ENCODE data around the gene TMC5.

Gene TMC5

GRCh38 chr16:19463468-19464315, 46.0 kb downstream of the TMC5 start:
- DNase-seq, result no peak

GRCh38 chr16:19468300-19468699, 50.6 kb downstream of the TMC5 start:
- DNase-seq, result no peak

GRCh38 chr16:19472482-19472881, 54.8 kb downstream of the TMC5 start:
- DNase-seq, result no peak

GRCh38 chr16:19474617-19475016, 56.9 kb downstream of the TMC5 start:
- no peak for DNase-seq

- DNase-seq, result no peak
Measured at GRCh38 chr16:19478505-19478904, 60.8 kb downstream of the TMC5 start.

GRCh38 chr16:19479302-19479721, 61.6 kb downstream of the TMC5 start:
- no peak for DNase-seq

- DNase-seq, result no peak
Measured at GRCh38 chr16:19481296-19481695, 63.6 kb downstream of the TMC5 start.

GRCh38 chr16:19481769-19482168, 64.1 kb downstream of the TMC5 start:
- DNase-seq, result no peak

GRCh38 chr16:19482291-19482690, 64.6 kb downstream of the TMC5 start:
- no peak for DNase-seq

GRCh38 chr16:19484096-19484495, 66.4 kb downstream of the TMC5 start:
- no peak for DNase-seq

GRCh38 chr16:19485611-19486010, 67.9 kb downstream of the TMC5 start:
- no peak for DNase-seq

GRCh38 chr16:19486051-19486450, 68.4 kb downstream of the TMC5 start:
- no peak for DNase-seq

- DNase-seq, result no peak
Measured at GRCh38 chr16:19486750-19487325, 69.2 kb downstream of the TMC5 start.

- no peak for DNase-seq
Measured at GRCh38 chr16:19488213-19488640, 70.5 kb downstream of the TMC5 start.

GRCh38 chr16:19490619-19491018, 72.9 kb downstream of the TMC5 start:
- no peak for DNase-seq

- DNase-seq, result no peak
Measured at GRCh38 chr16:19497176-19497575, 79.5 kb downstream of the TMC5 start.

- no peak for DNase-seq
Measured at GRCh38 chr16:19499006-19499405, 81.3 kb downstream of the TMC5 start.

GRCh38 chr16:19499481-19499880, 81.8 kb downstream of the TMC5 start:
- DNase-seq, result no peak

GRCh38 chr16:19502395-19503131, 84.9 kb downstream of the TMC5 start:
- peak; percentile 71 for DNase-seq

- DNase-seq, result no peak
Measured at GRCh38 chr16:19503461-19504075, 85.9 kb downstream of the TMC5 start.

- DNase-seq, result no peak
Measured at GRCh38 chr16:19505600-19506303, 88.1 kb downstream of the TMC5 start.

GRCh38 chr16:19506965-19507364, 89.3 kb downstream of the TMC5 start:
- no peak for DNase-seq

GRCh38 chr16:19507867-19508266, 90.2 kb downstream of the TMC5 start:
- no peak for DNase-seq
